ENCODE results near the gene RABL6.
A peak's percentile ranks its signal among the peaks of the same experiment; 100 is the strongest.
"Not testable (repeated sequence)": the region's sequence is repeated elsewhere in the genome, so short reads cannot be mapped to it uniquely, and the experiment has no call there.

The RABL6 gene

DNA sequence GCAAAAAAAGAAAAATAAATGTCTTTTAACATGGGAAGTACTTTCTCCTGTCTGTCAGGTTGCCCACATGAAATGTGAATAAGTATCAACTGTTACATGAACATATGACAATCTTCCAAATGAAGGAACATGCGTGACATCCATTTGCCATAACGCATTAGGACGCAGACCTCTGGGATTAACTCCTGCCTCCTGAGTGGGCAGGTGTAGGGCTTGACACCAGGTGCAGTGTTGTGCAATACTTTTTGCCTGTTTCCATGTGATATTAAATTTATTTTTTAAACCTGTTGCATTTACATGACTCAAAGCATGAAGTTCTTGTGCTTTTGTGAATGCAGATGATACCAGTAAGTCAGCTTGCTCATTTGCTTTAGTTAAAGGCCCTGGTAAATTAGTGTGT, 25.3 kb upstream of the RABL6 start:
- Histone ChIP-seq H3K27me3 (replicated peaks) (peaks cover 3% of the 10 kb centered on the region), H3K4me3 (ENCODE audit: low read depth, low read length) (no peak overlapping the region), H3K36me3 (replicated peaks) (no peaks in the 10 kb centered on the region), H3K27ac (no peak overlapping the region)
- TF ChIP-seq, protein P1, sequence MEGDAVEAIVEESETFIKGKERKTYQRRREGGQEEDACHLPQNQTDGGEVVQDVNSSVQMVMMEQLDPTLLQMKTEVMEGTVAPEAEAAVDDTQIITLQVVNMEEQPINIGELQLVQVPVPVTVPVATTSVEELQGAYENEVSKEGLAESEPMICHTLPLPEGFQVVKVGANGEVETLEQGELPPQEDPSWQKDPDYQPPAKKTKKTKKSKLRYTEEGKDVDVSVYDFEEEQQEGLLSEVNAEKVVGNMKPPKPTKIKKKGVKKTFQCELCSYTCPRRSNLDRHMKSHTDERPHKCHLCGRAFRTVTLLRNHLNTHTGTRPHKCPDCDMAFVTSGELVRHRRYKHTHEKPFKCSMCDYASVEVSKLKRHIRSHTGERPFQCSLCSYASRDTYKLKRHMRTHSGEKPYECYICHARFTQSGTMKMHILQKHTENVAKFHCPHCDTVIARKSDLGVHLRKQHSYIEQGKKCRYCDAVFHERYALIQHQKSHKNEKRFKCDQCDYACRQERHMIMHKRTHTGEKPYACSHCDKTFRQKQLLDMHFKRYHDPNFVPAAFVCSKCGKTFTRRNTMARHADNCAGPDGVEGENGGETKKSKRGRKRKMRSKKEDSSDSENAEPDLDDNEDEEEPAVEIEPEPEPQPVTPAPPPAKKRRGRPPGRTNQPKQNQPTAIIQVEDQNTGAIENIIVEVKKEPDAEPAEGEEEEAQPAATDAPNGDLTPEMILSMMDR (IDR thresholded peaks at IDR 0.05; ENCODE audit: low read depth, low read length, missing control alignments): no peak
- DNase-seq: no peak
- in situ Hi-C loops (cut with HindIII; ENCODE audit: low pct_ligation_motif_present, low sequenced_read_pairs): no loop called here

- Histone ChIP-seq H3K27me3 (replicated peaks) (peaks cover 3% of the 10 kb centered on the region), H3K4me3 (ENCODE audit: low read depth, low read length) (no peak overlapping the region), H3K36me3 (replicated peaks) (no peaks in the 10 kb centered on the region), H3K27ac (no peak overlapping the region)
- no peak for DNase-seq
- in situ Hi-C loops (cut with HindIII; ENCODE audit: low pct_ligation_motif_present, low sequenced_read_pairs): no loop called here
- TF ChIP-seq, protein P1 (IDR thresholded peaks at IDR 0.05; ENCODE audit: low read depth, low read length, missing control alignments): peak; percentile 38
Observed at GRCh38 chr9:136784249-136784996, 23.3 kb upstream of the RABL6 start.

GRCh38 chr9:136784997-136785361, 22.8 kb upstream of the RABL6 start:
- Histone ChIP-seq H3K27me3 (replicated peaks) (peaks cover 3% of the 10 kb centered on the region), H3K36me3 (replicated peaks) (no peaks in the 10 kb centered on the region), H3K27ac (no peak overlapping the region), H3K4me3 (ENCODE audit: low read depth, low read length) (no peak overlapping the region)
- in situ Hi-C loops (cut with HindIII; ENCODE audit: low pct_ligation_motif_present, low sequenced_read_pairs): no loop called here
- TF ChIP-seq, protein P1 (IDR thresholded peaks at IDR 0.05; ENCODE audit: low read depth, low read length, missing control alignments): no peak
- DNase-seq: no peak

DNA sequence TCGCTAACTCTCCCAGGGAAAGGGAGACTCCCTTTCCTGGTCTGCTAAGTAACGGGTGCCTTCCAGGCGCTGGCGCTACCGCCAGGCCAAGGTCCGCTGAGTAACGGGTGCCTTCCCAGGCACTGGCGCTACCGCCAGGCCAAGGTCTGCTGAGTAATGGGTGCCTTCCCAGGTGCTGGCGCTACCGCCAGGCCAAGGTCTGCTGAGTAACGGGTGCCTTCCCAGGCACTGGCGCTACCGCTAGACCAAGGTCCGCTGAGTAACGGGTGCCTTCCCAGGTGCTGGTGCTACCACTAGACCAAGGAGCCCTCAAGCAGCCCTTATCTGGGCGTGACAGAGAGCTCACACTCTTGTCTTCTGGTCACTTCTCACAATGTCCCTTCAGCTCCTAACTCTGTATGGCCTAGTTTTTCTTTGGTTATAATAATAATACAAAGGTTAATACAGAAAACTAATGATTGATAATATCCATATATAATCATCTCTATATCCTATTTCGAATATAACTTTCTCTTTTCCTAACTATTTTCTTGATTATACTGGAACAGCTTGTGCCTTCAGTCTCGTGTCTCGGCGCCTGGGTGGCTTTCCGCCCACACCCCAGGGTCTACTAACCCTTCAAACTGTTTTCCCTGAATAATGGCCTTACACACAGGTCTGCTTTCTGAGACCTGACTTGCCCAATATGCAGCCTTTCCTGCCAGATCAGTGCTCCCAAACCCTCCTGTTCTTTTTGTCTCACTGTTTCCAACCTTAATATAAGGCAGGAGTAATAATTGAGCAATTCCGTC, 22.0 kb upstream of the RABL6 start:
- DNase-seq; in situ Hi-C loops (cut with HindIII; ENCODE audit: low pct_ligation_motif_present, low sequenced_read_pairs); H3K27me3 ChIP-seq (replicated peaks); H3K27ac ChIP-seq; H3K36me3 ChIP-seq (replicated peaks); H3K4me3 ChIP-seq (ENCODE audit: low read depth, low read length): not testable (repeated sequence)

- Histone ChIP-seq H3K36me3 (replicated peaks) (no peaks in the 10 kb centered on the region), H3K27ac (no peak overlapping the region), H3K27me3 (replicated peaks) (peaks cover 1% of the 10 kb centered on the region), H3K4me3 (ENCODE audit: low read depth, low read length) (no peak overlapping the region)
- in situ Hi-C loops (cut with HindIII; ENCODE audit: low pct_ligation_motif_present, low sequenced_read_pairs): no loop called here
- TF ChIP-seq, protein P1 (IDR thresholded peaks at IDR 0.05; ENCODE audit: low read depth, low read length, missing control alignments): no peak
- DNase-seq: no peak
Observed at GRCh38 chr9:136786451-136786850, 21.3 kb upstream of the RABL6 start.

GRCh38 chr9:136786983-136787382, 20.8 kb upstream of the RABL6 start:
- H3K36me3 ChIP-seq (replicated peaks); DNase-seq; H3K4me3 ChIP-seq (ENCODE audit: low read depth, low read length); H3K27me3 ChIP-seq (replicated peaks); H3K27ac ChIP-seq; in situ Hi-C loops (cut with HindIII; ENCODE audit: low pct_ligation_motif_present, low sequenced_read_pairs): not testable (repeated sequence)
